Progenitor cell of endocrine pancreas (in vitro differentiated cells): ENCODE measurements around the gene PCCA. TPM values are rescaled to one million over a fixed set of nuclear protein-coding genes. Genes with fewer than 3 reads are reported as not detected.
"Not testable (repeated sequence)": the region's sequence is repeated elsewhere in the genome, so short reads cannot be mapped to it uniquely, and the experiment has no call there.

Experiments used
- DNase-seq: peaks from one replicate; pipeline ENCODE4 v3.0.0; 2021; ENCODE audit warnings: low spot score; ENCODE audit not compliant: unreplicated experiment
- H3K27ac Mint-ChIP-seq: 2 replicates; pipeline ENCODE4 v1.8.0; 2021; ENCODE audit warnings: mild to moderate bottlenecking, moderate library complexity, mixed read lengths
- H3K27me3 Mint-ChIP-seq: 2 replicates; pipeline ENCODE4 v1.8.0; 2021; ENCODE audit warnings: mixed read lengths
- H3K36me3 Mint-ChIP-seq: 2 replicates; pipeline ENCODE4 v1.8.0; 2022; ENCODE audit warnings: mixed read lengths; ENCODE audit not compliant: insufficient read depth
- H3K4me1 Mint-ChIP-seq: 2 replicates; pipeline ENCODE4 v1.8.0; 2021; ENCODE audit warnings: low read depth, mixed read lengths
- H3K4me3 Mint-ChIP-seq: 2 replicates; pipeline ENCODE4 v1.8.0; 2021; ENCODE audit warnings: low read depth, mild to moderate bottlenecking, moderate library complexity, mixed read lengths
- H3K9me3 Mint-ChIP-seq: 2 replicates; pipeline ENCODE4 v1.8.0; 2021; ENCODE audit warnings: low read depth, mixed read lengths
- total RNA-seq: library from RNA; stranded (reverse); gene quantifications from 2 replicates; pipeline ENCODE4 v1.2.1, GENCODE V29; 2021
- TF ChIP-seq, protein P1 (sequence below): fragments of 200-600 bp; sonication (generic); IDR thresholded peaks from one replicate; pipeline ENCODE4 v1.5.0; 2021; ENCODE audit warnings: antibody characterized with exemption, mild to moderate bottlenecking; ENCODE audit not compliant: unreplicated experiment

Gene PCCA
- total RNA-seq, 1 donor from 2014 or later = 48.1 TPM

DNA sequence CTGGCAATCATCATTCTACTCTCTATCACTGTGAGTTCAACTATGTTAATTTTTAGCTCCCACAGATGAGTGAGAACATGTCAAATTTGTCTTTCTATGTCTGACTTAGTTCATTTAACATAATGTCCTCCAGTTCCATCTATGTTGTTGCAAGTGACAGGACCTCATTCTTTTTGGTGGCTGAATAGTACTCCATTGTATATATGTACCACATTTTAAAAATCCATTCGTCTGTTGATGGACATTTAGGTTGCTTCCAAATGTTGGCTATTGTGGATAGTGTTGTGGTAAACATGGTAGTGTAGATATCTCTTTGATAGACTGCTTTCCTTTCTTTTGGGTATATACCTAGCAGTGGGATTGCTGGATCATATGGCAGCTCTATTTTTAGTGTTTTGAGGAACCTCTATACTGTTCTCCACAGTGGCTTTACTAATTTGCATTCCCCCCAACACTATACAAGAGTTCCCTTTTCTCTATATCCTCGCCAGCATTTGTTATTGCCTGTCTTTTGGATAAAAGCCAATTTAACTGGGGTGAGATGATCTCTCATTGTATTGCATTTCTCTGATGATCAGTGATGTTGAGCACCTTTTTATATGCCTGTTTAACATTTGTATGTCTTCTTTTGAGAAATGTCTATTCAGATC lies 124.1 kb downstream of the PCCA start:
- Mint-ChIP-seq H3K36me3 (peaks cover 36% of the 10 kb centered on the region), H3K4me3 (no peak overlapping the region), H3K27me3 (no peaks in the 10 kb centered on the region), H3K27ac (no peak overlapping the region), H3K9me3 (peaks cover 11% of the 10 kb centered on the region), H3K4me1 (no peaks in the 10 kb centered on the region)
- no peak for DNase-seq
- TF ChIP-seq, protein P1, sequence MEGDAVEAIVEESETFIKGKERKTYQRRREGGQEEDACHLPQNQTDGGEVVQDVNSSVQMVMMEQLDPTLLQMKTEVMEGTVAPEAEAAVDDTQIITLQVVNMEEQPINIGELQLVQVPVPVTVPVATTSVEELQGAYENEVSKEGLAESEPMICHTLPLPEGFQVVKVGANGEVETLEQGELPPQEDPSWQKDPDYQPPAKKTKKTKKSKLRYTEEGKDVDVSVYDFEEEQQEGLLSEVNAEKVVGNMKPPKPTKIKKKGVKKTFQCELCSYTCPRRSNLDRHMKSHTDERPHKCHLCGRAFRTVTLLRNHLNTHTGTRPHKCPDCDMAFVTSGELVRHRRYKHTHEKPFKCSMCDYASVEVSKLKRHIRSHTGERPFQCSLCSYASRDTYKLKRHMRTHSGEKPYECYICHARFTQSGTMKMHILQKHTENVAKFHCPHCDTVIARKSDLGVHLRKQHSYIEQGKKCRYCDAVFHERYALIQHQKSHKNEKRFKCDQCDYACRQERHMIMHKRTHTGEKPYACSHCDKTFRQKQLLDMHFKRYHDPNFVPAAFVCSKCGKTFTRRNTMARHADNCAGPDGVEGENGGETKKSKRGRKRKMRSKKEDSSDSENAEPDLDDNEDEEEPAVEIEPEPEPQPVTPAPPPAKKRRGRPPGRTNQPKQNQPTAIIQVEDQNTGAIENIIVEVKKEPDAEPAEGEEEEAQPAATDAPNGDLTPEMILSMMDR = no peak

DNA sequence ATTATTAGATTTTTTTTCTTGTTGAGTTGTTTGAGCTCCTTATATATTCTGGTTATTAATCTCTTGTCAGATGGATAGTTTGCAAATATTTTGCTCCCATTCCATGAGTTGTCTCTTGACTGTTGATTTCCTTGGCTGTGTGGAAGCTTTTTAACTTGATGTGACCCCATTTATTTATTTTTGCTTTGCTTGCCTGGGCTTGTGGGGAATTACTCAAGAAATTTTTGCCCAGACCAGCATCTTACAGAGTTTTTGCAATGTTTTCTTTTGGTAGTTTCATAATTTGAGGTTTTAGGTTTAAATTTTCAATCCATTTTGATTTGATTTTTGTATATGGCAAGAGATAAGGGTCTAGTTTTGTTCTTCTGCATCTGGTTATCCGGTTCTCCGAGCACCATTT lies 124.7 kb downstream of the PCCA start:
- no peaks in the 10 kb centered on the region for H3K4me1 Mint-ChIP-seq
- H3K4me3 Mint-ChIP-seq = no peak overlapping the region
- H3K36me3 Mint-ChIP-seq = peaks cover 39% of the 10 kb centered on the region
- no peaks in the 10 kb centered on the region for H3K27me3 Mint-ChIP-seq
- H3K27ac Mint-ChIP-seq = no peak overlapping the region
- no peak for DNase-seq
- TF ChIP-seq, protein P1 = no peak
- peaks cover 11% of the 10 kb centered on the region for H3K9me3 Mint-ChIP-seq

DNA sequence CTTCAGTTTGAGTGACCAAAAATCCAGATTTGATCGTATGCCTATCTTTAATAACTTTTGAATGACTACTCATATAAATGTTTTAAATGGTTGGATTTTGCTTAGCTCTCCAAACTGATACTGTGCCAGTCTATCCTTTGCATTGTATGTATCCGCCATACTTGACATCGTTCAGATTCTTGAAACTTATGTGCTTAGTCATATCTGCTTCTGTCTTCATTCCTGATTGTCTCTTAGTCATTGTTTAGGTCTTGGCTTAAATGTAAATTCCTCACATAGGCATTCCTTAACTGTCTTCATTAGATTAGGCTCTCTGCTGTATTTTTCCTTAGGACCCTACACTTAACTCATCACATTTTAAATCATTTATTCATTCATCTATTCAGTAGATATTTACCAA lies 126.0 kb downstream of the PCCA start:
- H3K4me3 Mint-ChIP-seq = no peak overlapping the region
- no peaks in the 10 kb centered on the region for H3K27me3 Mint-ChIP-seq
- peaks cover 11% of the 10 kb centered on the region for H3K9me3 Mint-ChIP-seq
- peaks cover 7% of the 10 kb centered on the region for H3K4me1 Mint-ChIP-seq
- DNase-seq = no peak
- H3K27ac Mint-ChIP-seq = no peak overlapping the region
- TF ChIP-seq, protein P1 = no peak
- peaks cover 37% of the 10 kb centered on the region for H3K36me3 Mint-ChIP-seq

DNA sequence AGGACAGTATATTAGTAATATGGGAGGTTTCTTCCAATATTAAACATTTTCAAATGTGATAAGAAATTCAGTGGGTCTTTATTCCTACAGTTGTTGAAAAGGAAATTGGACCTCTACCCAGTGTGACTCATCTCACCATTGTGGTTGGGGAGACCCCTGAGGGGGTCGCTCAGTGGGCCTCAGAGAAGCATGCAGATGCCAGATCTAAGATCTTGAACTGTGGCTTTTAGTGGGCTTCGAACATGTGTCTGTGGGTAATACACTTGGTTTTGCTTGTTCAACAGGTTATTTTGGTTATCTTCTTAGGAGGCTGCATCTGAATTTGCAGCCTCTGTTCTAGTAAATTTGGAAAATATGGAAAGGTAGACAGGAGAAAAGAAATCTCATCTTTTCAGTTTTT lies 132.3 kb downstream of the PCCA start:
- H3K4me3 Mint-ChIP-seq = no peak overlapping the region
- TF ChIP-seq, protein P1 = no peak

DNA sequence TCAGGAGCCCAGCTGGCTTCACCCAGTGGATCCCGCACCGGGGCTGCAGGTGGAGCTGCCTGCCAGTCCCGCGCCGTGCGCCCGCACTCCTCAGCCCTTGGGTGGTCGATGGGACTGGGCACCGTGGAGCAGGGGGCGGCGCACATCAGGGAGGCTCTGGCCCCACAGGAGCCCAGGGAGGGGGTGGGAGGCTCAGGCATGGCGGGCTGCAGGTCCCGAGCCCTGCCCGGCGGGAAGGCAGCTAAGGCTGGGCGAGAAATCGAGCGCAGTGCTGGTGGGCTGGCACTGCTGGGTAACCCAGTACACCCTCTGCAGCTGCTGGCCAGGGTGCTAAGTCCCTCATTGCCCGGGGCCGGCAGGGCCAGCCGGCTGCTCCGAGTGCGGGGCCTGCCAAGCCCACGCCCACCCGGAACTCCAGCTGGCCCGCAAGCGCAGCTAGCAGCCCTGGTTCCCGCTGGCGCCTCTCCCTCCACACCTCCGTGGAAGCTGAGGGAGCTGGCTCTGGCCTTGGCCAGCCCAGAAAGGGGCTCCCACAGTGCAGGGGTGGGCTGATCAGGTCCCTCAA lies 135.2 kb downstream of the PCCA start:
- not testable (repeated sequence) for H3K27me3 Mint-ChIP-seq, H3K9me3 Mint-ChIP-seq, DNase-seq, H3K4me3 Mint-ChIP-seq, H3K4me1 Mint-ChIP-seq, H3K27ac Mint-ChIP-seq
- peaks cover 17% of the 10 kb centered on the region for H3K36me3 Mint-ChIP-seq

More for the DNA sequence above, 132.3 kb downstream of the PCCA start:
- peak overlapping the region; percentile 52 for H3K27ac Mint-ChIP-seq
- no peaks in the 10 kb centered on the region for H3K27me3 Mint-ChIP-seq
- peaks cover 7% of the 10 kb centered on the region for H3K4me1 Mint-ChIP-seq
- peaks cover 4% of the 10 kb centered on the region for H3K9me3 Mint-ChIP-seq
- no peak for DNase-seq
- H3K36me3 Mint-ChIP-seq = peaks cover 17% of the 10 kb centered on the region

DNA sequence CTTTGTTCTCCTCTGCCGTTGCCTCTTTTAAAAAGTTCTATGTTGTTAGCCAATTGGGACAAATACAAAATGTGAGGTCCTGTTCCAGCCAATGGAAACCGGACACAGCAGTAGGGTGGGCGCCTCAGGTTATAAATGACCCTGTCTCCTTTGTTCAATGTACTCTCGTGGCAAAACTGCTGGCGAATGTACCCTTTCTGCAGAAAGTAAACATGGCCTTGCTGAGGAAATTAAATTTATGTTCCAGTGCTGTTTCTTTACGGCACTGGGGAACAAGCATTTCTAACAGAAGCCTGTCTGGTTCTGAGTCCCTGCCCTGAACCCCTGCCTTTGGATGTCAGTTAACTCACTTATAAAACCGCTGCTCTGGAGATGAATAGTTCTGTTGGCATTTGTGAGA lies 140.7 kb downstream of the PCCA start:
- Mint-ChIP-seq H3K27me3 (no peaks in the 10 kb centered on the region), H3K4me1 (peaks cover 11% of the 10 kb centered on the region), H3K36me3 (peaks cover 4% of the 10 kb centered on the region), H3K4me3 (no peak overlapping the region), H3K9me3 (no peaks in the 10 kb centered on the region), H3K27ac (no peak overlapping the region)
- DNase-seq = no peak
- TF ChIP-seq, protein P1 = no peak
